Measurements from ENCODE around the gene IL1R2. TPM values are rescaled to one million over a fixed set of nuclear protein-coding genes. Genes with fewer than 3 reads are reported as not detected.

IL1R2 gene
- total and polyA plus RNA-seq, 9 of the 15 experiments (the other 6 are each of a cell fraction or from before 2014, with no cell fraction given), result 0.13 TPM; not detected in 8

DNA sequence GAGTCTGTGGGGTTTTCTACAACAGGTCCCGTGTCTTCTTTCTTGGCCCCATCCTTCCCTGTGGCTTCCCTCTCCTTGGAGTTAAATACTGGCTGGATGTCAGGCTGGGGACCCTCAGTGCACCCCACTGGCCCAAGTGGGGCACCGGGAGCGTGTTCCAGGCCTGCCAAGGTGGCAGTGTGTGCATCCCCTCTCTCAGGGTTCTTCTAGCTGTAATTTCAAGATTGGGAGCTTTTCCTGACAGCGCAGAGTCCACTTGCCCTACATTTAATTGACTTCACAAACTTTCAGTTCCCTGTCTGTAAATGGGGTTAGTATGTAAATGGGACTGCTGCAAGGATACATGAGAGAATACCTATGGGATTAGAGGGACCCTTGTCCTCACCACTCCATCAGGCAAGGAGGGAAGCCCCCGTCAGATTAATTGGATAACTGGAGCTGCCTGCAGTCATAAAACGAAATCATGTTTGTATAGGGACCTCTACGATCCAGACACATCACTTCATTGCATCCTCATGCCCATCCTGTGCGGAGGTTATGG is 66.6 kb downstream of the IL1R2 start:
- no peaks in the 10 kb centered on the region for H3K27me3 ChIP-seq (ENCODE audit: control insufficient read depth in 2 of 2, insufficient read depth in 2 of 2, low read length in 2 of 2)
- no peaks in the 10 kb centered on the region for H3K9me1 ChIP-seq (ENCODE audit: control insufficient read depth, insufficient read depth, low read length)
- peaks cover 12 to 46% of the 10 kb centered on the region in 2 experiments; a peak in 4 of 5 replicates for H3K4me1 ChIP-seq (replicated peaks in 1 of 2; ENCODE audit: control insufficient read depth in 2 of 2, insufficient read depth in 2 of 2, low read length in 2 of 2)
- CTCF ChIA-PET (ENCODE audit: low intra/inter-chr PET ratio), result no interaction called here
- no peaks in the 10 kb centered on the region for H3K9me3 ChIP-seq (replicated peaks; ENCODE audit: control insufficient read depth, insufficient read depth, low read depth, low read length)
- peak overlapping the region in 1 of 2 experiments; percentile 53; a peak in 1 of 4 replicates for H3K9ac ChIP-seq (ENCODE audit: insufficient read depth in 1 of 2, low read depth in 2 of 2, low read length in 2 of 2)
- no TSS peak for BruUV-seq (replicated peaks)
- H3K4me3 ChIP-seq, result no peak overlapping the region
- no peak for TF ChIP-seq LARP7 (IDR thresholded peaks at IDR 0.05)
- TF ChIP-seq LEF1 (IDR thresholded peaks at IDR 0.05), result no peak
- no peak for TF ChIP-seq ZNF282 (CRISPR knock-in tag; IDR thresholded peaks at IDR 0.05)
- TF ChIP-seq POLR2G (IDR thresholded peaks at IDR 0.05; ENCODE audit: low read depth, low read length), result no peak
- TF ChIP-seq IRF2 (CRISPR knock-in tag; IDR thresholded peaks at IDR 0.05), result no peak
- H3K79me2 ChIP-seq (ENCODE audit: control insufficient read depth, insufficient read depth, low read length), result no peaks in the 10 kb centered on the region
- no peak for FAIRE-seq
- no peak overlapping the region for H3K27ac ChIP-seq (ENCODE audit: extremely low read depth, low read depth, low read length)
- intact Hi-C loops (cut with micrococcal nuclease), result no loop called here
- ATAC-seq, result no peak
- in situ Hi-C loops (cut with MboI), result no loop called here
- POLR2A ChIA-PET, result no interaction called here
- H4K20me1 ChIP-seq (replicated peaks; ENCODE audit: control insufficient read depth, insufficient read depth, low read length), result no peaks in the 10 kb centered on the region
- no peak for DNase-seq (ENCODE audit: extremely low read depth in 1 of 4, low spot score in 3 of 4)
- H3K36me3 ChIP-seq (ENCODE audit: control insufficient read depth, insufficient read depth, low read length), result no peaks in the 10 kb centered on the region
- peak overlapping the region; percentile 22; the same call in 1 of the 2 replicates for H2AFZ ChIP-seq (ENCODE audit: low read depth, low read length)
- WGBS (ENCODE audit: insufficient coverage, low coverage, missing lambda C conversion rate), result 56% methylated on average over 8 of the region's 8 CpGs
- no peak overlapping the region for H3K4me2 ChIP-seq (ENCODE audit: insufficient read depth, low read length)

DNA sequence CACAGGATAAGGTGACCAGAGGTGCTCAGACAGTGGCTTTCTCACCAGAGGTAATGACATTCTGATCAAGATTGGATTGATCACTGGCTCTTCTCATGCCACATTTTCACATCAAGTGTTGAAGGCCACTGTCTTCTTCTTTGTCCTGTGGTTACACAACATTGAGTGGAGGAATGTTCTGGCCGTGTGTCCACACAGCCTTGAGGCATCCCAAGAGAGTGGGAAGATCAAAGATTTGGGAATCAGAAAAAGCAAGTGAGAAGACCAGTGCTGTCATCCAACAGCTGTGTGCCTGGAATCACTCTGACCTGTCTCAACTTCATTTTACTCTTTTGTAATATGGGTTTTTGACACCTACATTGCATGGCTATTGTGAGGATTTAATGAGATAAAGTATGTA is 67.4 kb downstream of the IL1R2 start:
- Histone ChIP-seq H3K36me3 (ENCODE audit: control insufficient read depth, insufficient read depth, low read length) (no peaks in the 10 kb centered on the region), H3K9ac (ENCODE audit: insufficient read depth in 1 of 2, low read depth in 2 of 2, low read length in 2 of 2) (no peak overlapping the region), H4K20me1 (replicated peaks; ENCODE audit: control insufficient read depth, insufficient read depth, low read length) (no peaks in the 10 kb centered on the region), H3K27ac (ENCODE audit: extremely low read depth, low read depth, low read length) (no peak overlapping the region), H3K4me3 (no peak overlapping the region), H3K27me3 (ENCODE audit: control insufficient read depth in 2 of 2, insufficient read depth in 2 of 2, low read length in 2 of 2) (no peaks in the 10 kb centered on the region), H2AFZ (ENCODE audit: low read depth, low read length) (0 out of 2 replicates have a peak overlapping the region, but pooled peaks have one; percentile 1), H3K79me2 (ENCODE audit: control insufficient read depth, insufficient read depth, low read length) (no peaks in the 10 kb centered on the region), H3K9me1 (ENCODE audit: control insufficient read depth, insufficient read depth, low read length) (no peaks in the 10 kb centered on the region), H3K4me1 (replicated peaks in 1 of 2; ENCODE audit: control insufficient read depth in 2 of 2, insufficient read depth in 2 of 2, low read length in 2 of 2) (peaks cover 20 to 53% of the 10 kb centered on the region in 2 experiments; a peak in 4 of 5 replicates), H3K9me3 (replicated peaks; ENCODE audit: control insufficient read depth, insufficient read depth, low read depth, low read length) (no peaks in the 10 kb centered on the region), H3K4me2 (ENCODE audit: insufficient read depth, low read length) (no peak overlapping the region)
- WGBS (ENCODE audit: insufficient coverage, low coverage, missing lambda C conversion rate), result 11% methylated on average over 1 of the region's 1 CpG
- ATAC-seq, result no peak
- FAIRE-seq, result no peak
- no peak for DNase-seq (ENCODE audit: extremely low read depth in 1 of 4, low spot score in 3 of 4)
- in situ Hi-C loops (cut with MboI), result no loop called here
- ChIA-PET CTCF (ENCODE audit: low intra/inter-chr PET ratio) (no interaction called here), POLR2A (no interaction called here)
- intact Hi-C loops (cut with micrococcal nuclease), result no loop called here
- BruUV-seq (replicated peaks), result no TSS peak
- TF ChIP-seq, protein P1, sequence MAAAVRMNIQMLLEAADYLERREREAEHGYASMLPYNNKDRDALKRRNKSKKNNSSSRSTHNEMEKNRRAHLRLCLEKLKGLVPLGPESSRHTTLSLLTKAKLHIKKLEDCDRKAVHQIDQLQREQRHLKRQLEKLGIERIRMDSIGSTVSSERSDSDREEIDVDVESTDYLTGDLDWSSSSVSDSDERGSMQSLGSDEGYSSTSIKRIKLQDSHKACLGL (CRISPR knock-in tag; IDR thresholded peaks at IDR 0.05; ENCODE audit: borderline replicate concordance, poor library complexity, severe bottlenecking), result no peak
- TF ChIP-seq, protein P2, sequence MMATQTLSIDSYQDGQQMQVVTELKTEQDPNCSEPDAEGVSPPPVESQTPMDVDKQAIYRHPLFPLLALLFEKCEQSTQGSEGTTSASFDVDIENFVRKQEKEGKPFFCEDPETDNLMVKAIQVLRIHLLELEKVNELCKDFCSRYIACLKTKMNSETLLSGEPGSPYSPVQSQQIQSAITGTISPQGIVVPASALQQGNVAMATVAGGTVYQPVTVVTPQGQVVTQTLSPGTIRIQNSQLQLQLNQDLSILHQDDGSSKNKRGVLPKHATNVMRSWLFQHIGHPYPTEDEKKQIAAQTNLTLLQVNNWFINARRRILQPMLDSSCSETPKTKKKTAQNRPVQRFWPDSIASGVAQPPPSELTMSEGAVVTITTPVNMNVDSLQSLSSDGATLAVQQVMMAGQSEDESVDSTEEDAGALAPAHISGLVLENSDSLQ (IDR thresholded peaks at IDR 0.05), result no peak
- TF ChIP-seq RB1 (IDR thresholded peaks at IDR 0.05; ENCODE audit: low read depth), result no peak
- TF ChIP-seq ZNF644 (tag; IDR thresholded peaks at IDR 0.05; ENCODE audit: low read depth), result no peak
- no peak for TF ChIP-seq SMARCE1 (IDR thresholded peaks at IDR 0.05)
- no peak for TF ChIP-seq COPS2 (conservative IDR thresholded peaks at IDR 0.05)

All from K562 (cell line).